Mesothelial cell of epicardium (in vitro differentiated cells): Measurements from ENCODE around the gene PTPRF. TPM values are rescaled to one million over a fixed set of nuclear protein-coding genes. Genes with fewer than 3 reads are reported as not detected.

ENCODE experiments used
- DNase-seq, 2 experiments: peaks; one replicate each; pipeline ENCODE4 v3.0.0; 2021; ENCODE audit warnings: low spot score in 2 of 2; ENCODE audit not compliant: unreplicated experiment in 2 of 2
- H3K27ac Mint-ChIP-seq: 2 replicates; pipeline ENCODE4 v1.8.0; 2021; ENCODE audit warnings: mixed read lengths
- H3K27me3 Mint-ChIP-seq: 2 replicates; pipeline ENCODE4 v1.8.0; 2021; ENCODE audit warnings: low read depth, mixed read lengths
- H3K36me3 Mint-ChIP-seq: 2 replicates; pipeline ENCODE4 v1.8.0; 2021; ENCODE audit warnings: mixed read lengths
- H3K4me1 Mint-ChIP-seq: 2 replicates; pipeline ENCODE4 v1.8.0; 2021; ENCODE audit warnings: mixed read lengths
- H3K4me3 Mint-ChIP-seq: 2 replicates; pipeline ENCODE4 v1.8.0; 2021; ENCODE audit warnings: mild to moderate bottlenecking, moderate library complexity, mixed read lengths
- H3K9me3 Mint-ChIP-seq: 2 replicates; pipeline ENCODE4 v1.8.0; 2021; ENCODE audit warnings: mixed read lengths
- total RNA-seq: library from RNA; stranded (reverse); gene quantifications from 3 replicates; pipeline ENCODE4 v1.2.1, GENCODE V29; 2021
- TF ChIP-seq, protein P1 (sequence below): fragments of 200-600 bp; sonication (generic); IDR thresholded peaks from one replicate; pipeline ENCODE4 v1.5.0; 2021; ENCODE audit warnings: antibody characterized with exemption; ENCODE audit not compliant: unreplicated experiment

Gene PTPRF
- total RNA-seq, 1 donor from 2014 or later: 464 TPM

DNA sequence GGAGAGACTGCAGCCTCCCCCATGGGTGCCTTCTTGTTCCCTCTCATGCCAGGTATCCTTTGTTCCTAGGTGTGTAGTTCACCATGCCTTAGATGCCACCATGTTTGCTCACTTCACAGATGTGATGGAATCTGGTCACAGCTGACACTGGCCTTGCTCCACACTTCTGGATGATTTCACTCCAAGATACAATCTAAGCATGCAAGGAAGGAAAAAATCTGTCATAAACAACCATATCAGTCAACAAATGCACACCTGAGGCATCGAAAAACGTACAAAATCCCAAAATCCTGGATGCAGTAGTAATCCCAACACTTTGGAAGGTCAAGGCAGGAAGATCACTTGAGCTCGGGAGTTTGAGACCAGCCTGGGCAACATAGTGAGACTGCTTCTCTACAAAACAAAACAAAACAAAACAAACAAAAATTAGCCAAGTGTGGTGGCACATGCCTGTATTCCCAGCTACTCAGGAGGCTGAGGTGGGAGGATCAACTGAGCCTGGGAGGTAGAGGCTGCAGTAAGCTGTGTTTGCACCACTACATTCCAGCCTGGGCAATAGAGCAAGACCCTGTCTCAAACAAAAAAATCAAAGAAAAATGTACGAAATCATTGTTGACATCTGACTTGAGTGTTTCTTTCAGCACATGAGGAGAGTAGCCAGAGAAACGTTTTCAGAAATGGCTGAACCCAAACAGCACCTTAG lies 17.1 kb upstream of the PTPRF start:
- H3K4me3 Mint-ChIP-seq: no peak overlapping the region
- no peak for DNase-seq
- H3K27me3 Mint-ChIP-seq: no peaks in the 10 kb centered on the region
- no peaks in the 10 kb centered on the region for H3K36me3 Mint-ChIP-seq
- peaks cover 12% of the 10 kb centered on the region for H3K9me3 Mint-ChIP-seq
- no peak overlapping the region for H3K27ac Mint-ChIP-seq
- TF ChIP-seq, protein P1, sequence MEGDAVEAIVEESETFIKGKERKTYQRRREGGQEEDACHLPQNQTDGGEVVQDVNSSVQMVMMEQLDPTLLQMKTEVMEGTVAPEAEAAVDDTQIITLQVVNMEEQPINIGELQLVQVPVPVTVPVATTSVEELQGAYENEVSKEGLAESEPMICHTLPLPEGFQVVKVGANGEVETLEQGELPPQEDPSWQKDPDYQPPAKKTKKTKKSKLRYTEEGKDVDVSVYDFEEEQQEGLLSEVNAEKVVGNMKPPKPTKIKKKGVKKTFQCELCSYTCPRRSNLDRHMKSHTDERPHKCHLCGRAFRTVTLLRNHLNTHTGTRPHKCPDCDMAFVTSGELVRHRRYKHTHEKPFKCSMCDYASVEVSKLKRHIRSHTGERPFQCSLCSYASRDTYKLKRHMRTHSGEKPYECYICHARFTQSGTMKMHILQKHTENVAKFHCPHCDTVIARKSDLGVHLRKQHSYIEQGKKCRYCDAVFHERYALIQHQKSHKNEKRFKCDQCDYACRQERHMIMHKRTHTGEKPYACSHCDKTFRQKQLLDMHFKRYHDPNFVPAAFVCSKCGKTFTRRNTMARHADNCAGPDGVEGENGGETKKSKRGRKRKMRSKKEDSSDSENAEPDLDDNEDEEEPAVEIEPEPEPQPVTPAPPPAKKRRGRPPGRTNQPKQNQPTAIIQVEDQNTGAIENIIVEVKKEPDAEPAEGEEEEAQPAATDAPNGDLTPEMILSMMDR: no peak
- no peaks in the 10 kb centered on the region for H3K4me1 Mint-ChIP-seq

DNA sequence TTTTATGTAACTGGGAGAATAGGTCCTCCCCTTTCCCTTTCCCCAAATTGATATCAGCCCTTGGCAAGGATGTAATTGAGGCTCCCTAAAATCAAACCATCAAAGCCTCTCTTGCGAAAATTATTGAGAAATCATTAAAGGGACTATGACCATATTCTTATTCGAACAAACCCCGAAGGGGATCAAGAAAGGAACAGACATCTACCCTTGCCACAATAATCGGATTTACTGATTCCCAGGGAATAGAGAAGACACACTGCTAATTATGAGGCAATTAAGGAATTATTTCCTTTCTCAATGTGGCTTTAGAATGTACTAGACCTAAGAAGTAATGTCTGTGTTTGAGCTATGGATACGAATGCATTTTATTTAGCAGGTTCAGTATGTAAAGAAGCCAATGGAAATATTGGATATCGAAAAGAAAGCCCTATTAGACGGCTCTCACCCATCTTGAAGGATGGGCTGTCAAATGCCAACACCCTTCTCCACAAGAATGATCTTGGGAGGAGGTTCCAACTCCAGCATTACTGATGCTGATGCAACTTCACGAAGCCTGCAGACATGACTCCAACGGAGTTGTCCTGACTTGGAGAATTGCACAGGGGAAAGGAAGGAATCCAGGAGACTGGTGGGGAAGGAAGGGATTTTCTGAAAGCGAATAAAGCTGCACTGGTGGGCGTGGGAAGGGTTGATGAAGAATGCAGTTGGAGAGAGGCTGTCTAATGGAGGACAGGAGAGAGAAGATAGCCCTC lies 11.6 kb upstream of the PTPRF start:
- peaks cover 7% of the 10 kb centered on the region for H3K9me3 Mint-ChIP-seq
- H3K4me3 Mint-ChIP-seq: no peak overlapping the region
- TF ChIP-seq, protein P1: no peak
- no peak for DNase-seq
- peaks cover 6% of the 10 kb centered on the region for H3K27me3 Mint-ChIP-seq
- peaks cover 5% of the 10 kb centered on the region for H3K4me1 Mint-ChIP-seq
- H3K27ac Mint-ChIP-seq: no peak overlapping the region
- no peaks in the 10 kb centered on the region for H3K36me3 Mint-ChIP-seq

DNA sequence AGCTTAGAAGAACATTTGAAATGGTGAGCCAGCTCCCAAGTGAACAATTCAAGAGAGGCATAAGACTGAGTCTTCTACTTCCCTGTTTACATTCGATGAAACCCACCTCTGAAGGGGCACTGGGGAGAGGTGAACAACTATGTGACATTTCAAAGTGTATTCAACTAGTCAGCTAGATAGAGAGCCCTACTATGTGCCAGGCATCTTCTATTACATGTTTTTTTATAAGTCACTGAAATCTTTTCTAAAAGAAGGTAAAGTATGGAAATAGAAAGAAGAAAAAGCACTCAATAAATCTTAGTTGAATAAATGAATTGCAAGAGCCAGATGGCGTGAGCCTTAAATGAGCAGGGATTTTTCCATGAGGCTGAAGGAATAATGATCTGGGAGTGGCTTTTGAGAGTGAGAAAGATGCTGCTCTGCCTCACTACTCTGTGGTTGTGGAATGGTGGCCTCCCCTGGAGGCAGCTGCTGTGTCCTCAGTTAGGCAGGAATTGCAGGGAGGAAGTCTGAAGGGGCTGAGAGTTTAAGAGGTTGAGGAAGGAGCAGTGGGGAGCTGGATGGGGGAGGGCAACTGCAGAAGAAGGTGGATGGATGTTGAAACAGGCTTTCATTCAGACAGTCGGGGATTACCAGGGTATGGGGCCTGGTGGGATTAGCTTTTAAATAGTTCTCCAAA lies 10.4 kb upstream of the PTPRF start:
- TF ChIP-seq, protein P1: no peak
- no peak for DNase-seq
- peaks cover 7% of the 10 kb centered on the region for H3K9me3 Mint-ChIP-seq
- no peaks in the 10 kb centered on the region for H3K36me3 Mint-ChIP-seq
- H3K27me3 Mint-ChIP-seq: peaks cover 6% of the 10 kb centered on the region
- H3K27ac Mint-ChIP-seq: no peak overlapping the region
- H3K4me3 Mint-ChIP-seq: no peak overlapping the region
- H3K4me1 Mint-ChIP-seq: peaks cover 14% of the 10 kb centered on the region

DNA sequence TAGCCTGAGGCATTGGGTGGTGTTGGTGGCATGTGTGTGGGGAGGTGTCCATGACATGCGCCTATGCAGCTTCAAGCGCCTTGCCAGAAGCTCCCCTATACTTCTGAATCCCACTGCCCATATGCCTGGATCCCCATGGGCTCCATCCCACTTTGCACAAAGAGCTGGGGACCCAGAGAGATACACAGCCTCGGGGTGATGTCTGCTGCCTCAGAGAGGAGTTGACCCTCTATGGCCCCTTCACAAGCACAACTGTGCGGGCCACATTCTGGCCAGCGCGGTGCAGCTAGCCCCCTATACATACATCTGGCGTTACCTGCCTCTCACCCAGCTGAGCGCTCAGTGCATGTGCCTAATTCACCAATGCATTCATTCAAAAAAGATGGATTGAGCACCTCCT lies 9.6 kb upstream of the PTPRF start:
- TF ChIP-seq, protein P1: no peak
- no peak for DNase-seq
- H3K9me3 Mint-ChIP-seq: peaks cover 7% of the 10 kb centered on the region
- H3K4me3 Mint-ChIP-seq: no peak overlapping the region
- H3K4me1 Mint-ChIP-seq: peaks cover 14% of the 10 kb centered on the region
- H3K27me3 Mint-ChIP-seq: peaks cover 6% of the 10 kb centered on the region
- no peak overlapping the region for H3K27ac Mint-ChIP-seq
- H3K36me3 Mint-ChIP-seq: no peaks in the 10 kb centered on the region

DNA sequence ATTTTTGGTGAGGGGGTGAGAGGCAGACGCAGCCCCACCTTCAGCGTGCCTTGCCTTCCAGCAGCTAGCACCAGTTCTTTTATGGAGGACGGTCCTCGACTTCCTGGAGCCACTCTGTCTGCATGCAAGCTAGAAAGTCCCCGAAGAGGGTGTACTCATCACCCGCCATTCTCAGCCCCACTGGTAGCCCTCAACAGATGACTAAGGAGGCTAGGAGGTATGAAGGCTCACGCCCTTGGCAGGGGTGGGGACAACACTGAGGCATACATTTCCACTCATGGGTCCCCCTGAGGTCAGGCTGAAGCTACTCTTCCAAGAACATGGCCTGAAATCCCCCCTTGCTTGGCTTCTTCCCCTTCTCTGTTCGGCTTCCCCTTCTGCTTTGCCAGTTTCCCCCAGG lies 8.9 kb upstream of the PTPRF start:
- peaks cover 14% of the 10 kb centered on the region for H3K4me1 Mint-ChIP-seq
- H3K27ac Mint-ChIP-seq: no peak overlapping the region
- no peak for DNase-seq

More for the DNA sequence above, 8.9 kb upstream of the PTPRF start:
- peaks cover 6% of the 10 kb centered on the region for H3K27me3 Mint-ChIP-seq
- peaks cover 7% of the 10 kb centered on the region for H3K9me3 Mint-ChIP-seq
- no peak overlapping the region for H3K4me3 Mint-ChIP-seq
- no peaks in the 10 kb centered on the region for H3K36me3 Mint-ChIP-seq
- TF ChIP-seq, protein P1: no peak
